ENCODE results near the gene AP2S1.

DNA sequence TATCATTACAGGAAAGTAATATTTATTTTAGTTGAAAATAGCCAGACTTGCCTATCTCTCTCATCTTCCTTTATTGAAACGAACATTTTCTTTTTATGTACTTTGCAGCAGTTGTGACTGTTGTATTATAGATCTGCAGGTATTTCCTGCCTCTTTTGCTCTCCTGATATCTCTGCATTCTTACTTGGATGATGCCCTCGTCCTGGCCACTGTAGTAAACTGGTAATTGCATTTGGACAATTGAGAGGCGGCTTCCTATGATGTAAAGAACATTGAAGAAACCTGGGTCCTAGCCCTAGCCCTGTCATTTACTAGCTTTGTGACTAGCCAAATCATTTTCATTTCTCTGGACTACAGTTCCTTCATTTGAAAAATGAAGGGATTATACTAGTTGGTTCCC is 16.5 kb upstream of the AP2S1 start:
- TF ChIP-seq TAF1 (IDR thresholded peaks at IDR 0.05; ENCODE audit: borderline replicate concordance, low read depth, low read length) (no peak), POLR2AphosphoS5 (IDR thresholded peaks at IDR 0.05; ENCODE audit: low read depth, low read length) (no peak)
